Measurements from ENCODE around the gene SIGLEC5.

GRCh38 chr19:51602189-51602854 is 27.9 kb downstream of the SIGLEC5 start:
- TF ChIP-seq CTCF (conservative IDR thresholded peaks at IDR 0.05; ENCODE audit: low read depth, low read length) (no peak), POLR2A (IDR thresholded peaks at IDR 0.05; ENCODE audit: low read depth, low read length) (no peak)
